HG03097 (cell line): ENCODE measurements around the gene OLFML3.

Source experiments
- ATAC-seq: cut with Tn5 transposase; IDR thresholded peaks from one replicate; pipeline ENCODE4 v1.9.1; 2021; ENCODE audit not compliant: unreplicated experiment, low FRiP score

The OLFML3 gene, protein sequence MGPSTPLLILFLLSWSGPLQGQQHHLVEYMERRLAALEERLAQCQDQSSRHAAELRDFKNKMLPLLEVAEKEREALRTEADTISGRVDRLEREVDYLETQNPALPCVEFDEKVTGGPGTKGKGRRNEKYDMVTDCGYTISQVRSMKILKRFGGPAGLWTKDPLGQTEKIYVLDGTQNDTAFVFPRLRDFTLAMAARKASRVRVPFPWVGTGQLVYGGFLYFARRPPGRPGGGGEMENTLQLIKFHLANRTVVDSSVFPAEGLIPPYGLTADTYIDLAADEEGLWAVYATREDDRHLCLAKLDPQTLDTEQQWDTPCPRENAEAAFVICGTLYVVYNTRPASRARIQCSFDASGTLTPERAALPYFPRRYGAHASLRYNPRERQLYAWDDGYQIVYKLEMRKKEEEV

DNA sequence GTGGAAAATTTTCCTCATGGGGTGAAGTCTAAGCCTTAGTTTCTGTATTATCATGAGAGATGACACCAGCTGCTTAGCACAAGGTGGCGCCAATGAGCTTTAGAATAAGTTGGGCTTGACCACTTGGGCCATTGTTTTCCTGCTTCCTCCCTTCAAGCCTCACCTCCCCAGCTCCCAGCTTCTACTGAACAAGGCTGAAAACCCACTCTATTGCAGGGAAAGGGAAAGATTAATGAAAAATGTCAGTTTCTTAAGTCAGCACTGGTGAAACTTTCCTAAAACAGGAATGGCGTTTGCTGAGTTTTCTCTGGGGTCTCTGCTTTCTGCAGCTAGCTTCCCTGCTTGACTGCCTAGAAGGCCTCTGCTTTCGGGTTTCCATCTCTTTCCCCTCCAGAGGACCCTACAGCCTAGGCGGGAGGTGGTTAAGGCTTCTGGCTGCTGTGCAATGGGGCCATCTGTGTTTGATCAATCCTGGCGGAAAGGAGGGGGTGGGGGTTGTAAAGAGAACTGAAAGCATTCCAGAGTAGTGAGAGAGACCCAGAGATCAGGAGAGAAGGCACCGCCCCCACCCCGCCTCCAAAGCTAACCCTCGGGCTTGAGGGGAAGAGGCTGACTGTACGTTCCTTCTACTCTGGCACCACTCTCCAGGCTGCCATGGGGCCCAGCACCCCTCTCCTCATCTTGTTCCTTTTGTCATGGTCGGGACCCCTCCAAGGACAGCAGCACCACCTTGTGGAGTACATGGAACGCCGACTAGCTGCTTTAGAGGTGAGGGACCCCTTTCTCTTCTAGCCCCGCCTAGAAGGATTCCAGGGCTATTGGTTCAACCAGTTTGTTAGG is at the start of gene OLFML3:
OLFML3 (plus strand) TSS at position 612 of the 840 bp plus-strand sequence; CDS start at position 655, 43 bp downstream.
- no peak for ATAC-seq

DNA sequence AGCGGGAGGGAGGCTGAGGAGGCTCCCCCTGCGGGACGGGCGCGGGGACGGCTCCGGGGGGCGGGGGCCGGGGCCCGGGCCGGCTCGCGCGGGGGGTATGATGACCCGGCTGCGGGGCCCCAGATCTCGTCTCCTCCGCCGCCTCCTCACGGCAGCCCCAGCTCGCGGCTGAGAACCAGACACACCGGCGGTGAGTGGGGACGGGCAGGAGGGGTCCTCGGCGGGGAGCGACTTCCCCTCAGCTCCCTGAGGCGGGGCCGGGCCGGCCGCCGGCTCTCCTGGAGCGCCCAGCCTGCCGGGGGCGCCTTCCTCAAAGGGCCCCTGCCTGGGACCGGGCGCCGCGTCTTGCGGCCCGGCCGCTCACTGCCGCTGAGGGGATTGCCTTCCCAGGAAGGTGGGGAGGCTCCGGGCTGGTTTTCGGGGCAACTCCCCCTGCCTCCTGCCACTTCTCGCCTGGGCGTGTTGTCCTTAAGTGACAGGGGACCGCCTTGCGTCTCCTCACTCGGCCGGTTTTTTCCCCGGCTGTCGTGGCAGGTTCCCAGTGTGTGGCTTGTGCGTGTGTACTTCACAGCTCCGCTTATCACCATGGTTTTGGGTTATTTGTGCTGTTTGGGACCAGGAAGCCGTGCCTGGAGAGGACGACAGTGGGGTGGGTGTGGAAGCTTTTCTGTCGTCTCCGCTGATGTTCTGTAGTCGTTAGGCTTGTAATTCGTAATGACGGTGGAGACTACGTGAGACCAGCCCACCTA is 49.4 kb upstream of the OLFML3 start:
- peak; percentile 13 for ATAC-seq

DNA sequence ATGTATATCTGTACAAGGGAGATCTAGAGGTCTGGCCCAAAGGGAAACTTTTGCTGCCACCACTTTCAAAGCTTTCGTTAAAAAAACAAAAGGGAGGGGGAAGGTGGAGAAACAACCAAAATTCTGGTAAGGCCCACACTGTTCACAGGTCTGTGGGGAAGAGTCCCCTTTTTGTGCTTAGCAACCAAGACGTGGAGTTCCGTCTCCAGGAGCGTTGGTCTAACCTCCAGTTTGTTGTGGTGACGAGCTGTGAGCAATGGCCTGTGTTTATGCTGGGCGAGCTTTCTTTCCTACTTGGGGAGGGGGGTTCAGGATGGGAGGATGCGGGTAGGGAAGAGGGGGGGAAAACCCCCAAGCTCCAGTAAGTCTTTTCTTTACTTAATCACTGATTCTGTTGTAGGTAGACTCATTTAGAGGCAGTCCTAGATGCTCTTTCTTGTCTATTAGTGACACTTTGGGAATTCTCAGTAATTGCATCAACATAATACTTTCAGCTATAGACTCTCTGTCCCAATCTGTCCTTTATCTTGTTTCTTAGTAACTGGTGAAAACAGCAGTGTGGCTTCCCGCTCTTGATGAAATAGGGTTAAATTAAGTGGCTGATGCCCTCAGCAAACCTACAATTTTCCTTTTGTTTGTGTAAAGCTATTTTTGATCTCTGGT is 48.6 kb upstream of the OLFML3 start:
- ATAC-seq = peak; percentile 28

DNA sequence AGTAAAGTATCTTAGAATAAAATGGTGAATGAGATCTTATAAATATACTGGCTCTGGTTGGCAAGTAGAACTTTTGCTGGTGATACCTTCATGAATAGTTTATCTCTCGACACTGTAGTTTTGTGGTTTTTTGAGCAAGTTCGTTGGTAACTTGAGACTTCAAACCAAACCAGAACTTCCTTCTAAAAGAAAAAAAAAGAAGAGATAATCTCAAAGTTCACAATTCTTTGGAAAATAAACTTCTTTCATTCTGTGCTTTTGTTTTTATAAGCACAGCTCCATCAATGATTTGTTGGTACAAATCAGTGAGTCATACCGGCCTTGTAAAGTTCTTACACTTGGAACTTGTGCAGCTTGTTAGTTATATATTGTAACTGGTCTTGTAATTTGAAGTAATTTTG is 47.8 kb upstream of the OLFML3 start:
- no peak for ATAC-seq

DNA sequence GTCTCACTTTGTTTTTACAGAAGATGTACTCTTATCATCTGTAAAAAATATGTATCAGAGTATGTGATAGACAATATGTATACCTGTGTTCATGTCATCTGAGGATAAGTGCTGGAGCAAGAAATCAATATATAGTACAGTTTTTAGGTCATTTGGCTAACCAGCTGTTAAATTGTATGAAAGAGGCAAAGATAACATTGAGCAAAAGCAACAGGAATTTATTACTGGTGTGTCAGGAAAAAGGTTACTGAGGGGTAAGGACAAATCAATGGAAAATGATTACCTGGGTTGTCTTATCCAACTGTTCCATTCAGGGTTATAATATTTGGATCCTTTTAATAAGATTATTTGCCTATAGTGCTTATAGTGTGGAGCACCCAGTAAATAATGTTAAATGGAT is 45.3 kb upstream of the OLFML3 start:
- ATAC-seq = no peak

DNA sequence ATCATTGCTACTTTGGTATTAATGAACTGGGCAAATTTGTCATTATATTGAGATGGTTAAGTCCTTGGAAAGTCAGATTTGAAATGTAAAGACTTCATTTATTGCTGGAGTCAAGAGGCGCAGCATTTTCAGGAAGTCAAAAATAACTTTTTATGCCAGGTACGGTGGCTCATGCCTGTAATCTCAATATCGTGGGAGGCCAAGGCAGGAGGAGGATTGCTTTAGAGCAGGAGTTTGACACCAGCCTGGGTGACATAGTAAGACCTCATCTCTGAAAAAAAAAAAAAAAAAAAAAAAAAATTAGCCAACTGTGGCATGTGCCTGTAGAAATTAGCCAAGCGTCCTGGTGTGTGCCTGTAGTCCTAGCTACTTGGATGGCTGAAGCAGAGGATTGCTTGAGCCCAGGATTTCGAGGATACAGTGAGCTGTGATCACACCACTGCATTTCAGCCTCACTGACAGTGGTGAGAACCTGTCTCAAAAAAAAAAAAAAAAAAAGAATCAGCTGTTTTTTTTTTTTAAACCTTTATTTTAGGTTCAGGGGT is 44.7 kb upstream of the OLFML3 start:
- ATAC-seq = no peak

DNA sequence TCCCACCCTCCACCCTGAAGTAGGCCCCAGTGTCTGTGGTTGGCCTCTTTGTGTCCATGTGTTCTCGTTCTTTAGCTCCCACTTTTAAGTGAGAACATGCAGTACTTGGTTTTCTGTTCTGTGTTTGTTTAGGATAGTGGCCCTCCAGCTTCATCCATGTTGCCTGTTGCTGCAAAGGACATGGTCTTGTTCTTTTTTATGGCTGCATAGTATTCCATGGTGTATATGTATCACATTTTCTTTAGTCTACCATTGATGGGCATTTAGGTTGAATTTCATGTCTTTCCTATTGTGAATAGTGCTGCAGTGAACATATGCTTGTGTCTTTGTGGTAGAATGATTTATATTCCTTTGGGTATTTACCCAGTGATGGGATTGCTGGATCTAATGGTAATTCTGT is 44.1 kb upstream of the OLFML3 start:
- no peak for ATAC-seq

DNA sequence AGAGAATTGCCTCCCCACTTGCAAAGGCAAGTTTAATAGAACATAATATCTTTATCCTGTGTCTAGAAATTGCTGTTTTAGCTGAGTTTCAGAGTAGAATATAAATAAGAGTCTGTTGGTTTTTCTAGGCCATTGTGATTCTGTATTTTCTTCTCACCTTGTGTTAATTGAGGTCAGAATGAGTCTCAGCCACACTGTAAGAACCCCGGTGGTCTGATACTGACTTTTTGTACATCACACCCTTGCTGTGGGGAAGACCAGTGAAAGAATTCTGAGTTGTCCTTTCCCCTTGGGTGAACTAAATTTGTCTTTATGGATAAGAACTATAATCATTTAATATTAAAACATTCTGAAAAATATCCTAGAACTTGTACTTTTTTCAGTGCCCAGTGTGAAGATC is 43.3 kb upstream of the OLFML3 start:
- no peak for ATAC-seq

DNA sequence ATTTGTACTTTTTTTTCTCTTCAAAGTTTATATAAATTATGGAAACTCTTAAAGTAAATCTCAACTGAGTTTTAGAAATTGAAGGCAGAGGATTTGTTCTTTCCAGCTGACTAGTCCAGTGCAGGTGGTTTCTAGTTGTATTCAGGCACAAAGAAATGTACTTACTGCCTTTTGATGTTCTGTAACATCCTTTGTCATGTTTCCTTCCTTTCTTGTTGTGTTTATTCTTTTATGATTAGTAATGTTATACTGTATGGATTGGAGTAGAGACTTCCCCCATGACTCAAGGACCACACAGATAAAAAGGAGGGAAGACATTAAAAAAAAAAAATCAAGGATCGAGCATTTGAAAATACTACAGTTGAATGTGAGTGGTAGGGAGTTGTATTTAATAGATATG is 42.1 kb upstream of the OLFML3 start:
- ATAC-seq = no peak

DNA sequence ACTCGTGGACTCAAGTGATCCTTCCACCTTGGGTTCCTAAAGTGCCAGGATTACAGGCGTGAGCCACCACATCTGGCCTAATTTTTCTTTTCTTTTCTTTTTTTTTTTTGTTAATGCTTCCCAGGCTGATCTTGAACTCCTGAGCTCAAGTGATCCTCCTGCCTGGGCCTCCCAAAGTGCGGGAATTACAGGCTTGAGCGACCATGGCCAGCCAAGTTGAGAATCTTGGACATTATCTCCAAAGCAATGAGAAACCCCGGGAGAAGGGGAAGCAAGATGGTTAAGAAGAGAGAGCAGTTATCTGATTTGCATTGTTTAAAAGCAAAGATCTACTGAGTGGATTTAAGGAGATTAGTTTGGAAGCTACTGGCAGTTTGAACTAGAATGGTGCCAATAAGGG is 41.1 kb upstream of the OLFML3 start:
- no peak for ATAC-seq

DNA sequence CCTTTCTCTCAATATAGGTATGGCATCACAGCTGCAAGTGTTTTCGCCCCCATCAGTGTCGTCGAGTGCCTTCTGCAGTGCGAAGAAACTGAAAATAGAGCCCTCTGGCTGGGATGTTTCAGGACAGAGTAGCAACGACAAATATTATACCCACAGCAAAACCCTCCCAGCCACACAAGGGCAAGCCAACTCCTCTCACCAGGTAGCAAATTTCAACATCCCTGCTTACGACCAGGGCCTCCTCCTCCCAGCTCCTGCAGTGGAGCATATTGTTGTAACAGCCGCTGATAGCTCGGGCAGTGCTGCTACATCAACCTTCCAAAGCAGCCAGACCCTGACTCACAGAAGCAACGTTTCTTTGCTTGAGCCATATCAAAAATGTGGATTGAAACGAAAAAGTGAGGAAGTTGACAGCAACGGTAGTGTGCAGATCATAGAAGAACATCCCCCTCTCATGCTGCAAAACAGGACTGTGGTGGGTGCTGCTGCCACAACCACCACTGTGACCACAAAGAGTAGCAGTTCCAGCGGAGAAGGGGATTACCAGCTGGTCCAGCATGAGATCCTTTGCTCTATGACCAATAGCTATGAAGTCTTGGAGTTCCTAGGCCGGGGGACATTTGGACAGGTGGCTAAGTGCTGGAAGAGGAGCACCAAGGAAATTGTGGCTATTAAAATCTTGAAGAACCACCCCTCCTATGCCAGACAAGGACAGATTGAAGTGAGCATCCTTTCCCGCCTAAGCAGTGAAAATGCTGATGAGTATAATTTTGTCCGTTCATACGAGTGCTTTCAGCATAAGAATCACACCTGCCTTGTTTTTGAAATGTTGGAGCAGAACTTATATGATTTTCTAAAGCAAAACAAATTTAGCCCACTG is 38.7 kb upstream of the OLFML3 start:
- ATAC-seq = peak; percentile 62

DNA sequence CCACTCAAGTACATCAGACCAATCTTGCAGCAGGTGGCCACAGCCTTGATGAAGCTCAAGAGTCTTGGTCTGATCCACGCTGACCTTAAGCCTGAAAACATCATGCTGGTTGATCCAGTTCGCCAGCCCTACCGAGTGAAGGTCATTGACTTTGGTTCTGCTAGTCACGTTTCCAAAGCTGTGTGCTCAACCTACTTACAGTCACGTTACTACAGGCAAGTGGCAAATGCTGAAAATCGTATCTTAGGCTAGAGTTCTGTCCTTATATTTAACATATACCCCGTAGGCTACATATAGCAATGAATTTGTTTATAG is 38.1 kb upstream of the OLFML3 start:
- ATAC-seq = no peak

DNA sequence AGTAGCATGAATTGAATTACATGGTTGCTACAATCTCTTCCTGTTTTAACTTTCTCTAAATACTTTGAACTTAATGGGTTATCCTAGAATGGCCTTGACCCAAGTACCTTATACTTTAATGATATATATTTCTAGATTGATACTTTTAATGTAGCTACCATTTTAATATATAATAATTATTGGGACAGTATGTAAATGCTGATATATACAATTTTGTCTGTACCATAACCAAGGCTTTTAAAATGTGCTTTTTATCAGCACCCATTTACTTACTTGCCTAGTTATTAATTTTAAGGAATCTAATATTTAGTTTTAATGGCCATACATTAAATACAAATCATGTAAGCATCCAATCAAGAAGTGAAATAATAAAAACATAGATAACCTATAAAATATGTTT is 36.7 kb upstream of the OLFML3 start:
- ATAC-seq = no peak

DNA sequence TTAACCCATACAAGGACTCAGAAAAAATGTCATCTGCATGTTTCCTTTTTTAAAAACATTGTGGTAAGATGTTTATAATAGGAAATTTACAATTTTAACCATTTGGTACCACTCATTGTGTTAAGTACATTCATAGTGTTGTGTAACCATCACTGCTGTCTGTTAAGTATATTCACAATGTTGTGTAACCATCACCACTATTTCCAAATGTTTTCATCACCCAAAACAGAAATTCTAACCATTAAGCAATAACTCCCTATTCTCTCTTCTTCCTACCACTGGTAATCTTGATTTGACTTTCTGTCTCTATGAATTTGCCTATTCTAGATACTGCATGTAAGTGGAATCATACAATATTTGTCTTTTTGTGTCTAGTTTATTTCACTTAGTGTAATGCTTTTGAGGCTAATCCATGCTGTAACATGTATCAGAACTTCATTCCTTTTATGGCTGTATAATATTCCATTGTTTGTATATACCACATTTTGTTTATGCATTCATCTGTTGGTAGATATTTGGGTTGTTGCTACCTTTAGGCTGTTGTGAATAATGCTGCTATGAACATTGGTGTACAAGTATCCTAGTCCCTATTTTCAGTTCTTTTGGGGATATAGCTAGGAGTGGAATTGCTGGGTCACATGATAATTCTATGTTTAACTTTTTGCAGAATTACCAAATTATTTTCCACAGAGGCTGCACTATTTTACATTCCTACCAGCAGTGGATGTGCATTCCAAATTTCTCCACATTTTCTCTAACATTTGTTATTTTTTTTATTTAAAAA is 36.1 kb upstream of the OLFML3 start:
- no peak for ATAC-seq

DNA sequence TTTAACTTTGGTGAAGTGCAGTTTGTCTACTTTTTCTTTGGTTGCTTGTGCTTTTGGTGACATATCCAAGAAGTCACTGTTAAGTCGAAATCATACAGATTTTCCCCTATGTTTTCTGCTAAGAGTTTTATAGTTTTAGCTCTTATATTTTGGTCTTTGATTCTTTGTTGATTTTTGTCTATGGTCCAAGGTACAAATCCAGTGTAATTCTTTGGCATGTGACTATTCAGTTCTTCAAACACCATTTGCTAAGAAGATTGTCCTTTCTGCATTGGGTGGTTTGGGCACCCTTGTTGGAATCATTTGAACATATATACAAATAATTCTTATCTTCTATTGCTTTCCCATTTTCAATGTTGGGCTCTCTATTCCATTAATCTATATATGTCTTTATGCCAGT is 33.9 kb upstream of the OLFML3 start:
- ATAC-seq = no peak

DNA sequence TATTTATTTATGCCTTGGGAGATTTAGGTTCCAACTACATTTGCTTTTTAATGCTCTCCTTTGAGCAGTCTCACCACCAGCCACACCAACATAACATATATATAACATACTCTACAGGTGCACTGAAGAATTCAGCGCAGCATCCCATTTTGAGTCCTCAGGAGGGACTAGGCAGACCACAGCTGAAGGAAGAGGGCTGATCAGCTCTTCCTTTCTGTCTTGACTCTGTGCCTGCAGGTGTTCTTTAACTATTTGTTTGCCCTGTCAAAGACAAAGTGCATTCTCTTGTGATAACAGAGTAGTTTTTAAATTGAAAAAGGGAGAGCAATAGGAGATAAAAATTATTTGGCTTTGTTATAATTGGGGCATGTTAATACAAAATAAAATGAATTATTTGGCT is 33.2 kb upstream of the OLFML3 start:
- ATAC-seq = no peak

DNA sequence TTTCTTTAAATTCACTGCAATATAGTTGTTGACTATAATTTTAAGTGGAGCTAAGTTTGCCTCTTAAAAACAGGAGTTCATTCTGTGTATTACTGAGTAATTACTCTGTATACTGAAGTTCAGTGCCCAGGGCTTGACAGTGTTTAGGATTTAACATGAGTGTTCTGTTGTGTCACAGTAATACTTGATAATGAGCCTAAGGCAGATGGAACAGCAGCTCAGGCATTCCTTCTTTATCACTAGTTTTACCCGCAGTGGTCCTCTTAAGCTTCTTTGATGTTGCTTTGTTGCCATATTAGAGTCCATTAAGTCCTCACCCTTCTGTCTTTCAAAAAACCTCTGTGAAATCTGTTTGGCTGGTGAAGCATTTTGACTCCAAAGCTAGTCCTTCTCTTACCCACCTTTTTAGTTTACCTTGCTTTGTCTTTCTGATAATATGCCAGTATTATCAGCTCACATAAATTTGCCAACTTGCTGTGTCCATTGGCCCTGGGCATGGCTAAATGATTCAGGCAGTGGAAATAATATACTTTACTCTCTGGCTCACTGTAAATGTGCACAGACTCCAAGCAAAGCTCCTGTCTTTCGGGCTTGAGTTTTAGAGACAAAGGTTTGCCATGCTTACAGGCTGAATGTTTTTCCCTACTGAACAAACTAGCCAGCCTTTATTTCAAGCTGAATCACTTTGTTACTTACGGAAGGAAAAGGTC is 32.4 kb upstream of the OLFML3 start:
- no peak for ATAC-seq
